A673 (cell line): ENCODE data around the gene SMAD3.

Experiments used
- EZH2 ChIP-seq: fragments of 200-600 bp; sonication (generic); IDR thresholded peaks from 2 replicates; pipeline ENCODE4 v1.6.1; 2017; ENCODE audit warnings: borderline replicate concordance, low read depth, mild to moderate bottlenecking, mixed read lengths, antibody characterized with exemption, low read length; ENCODE audit not compliant: poor library complexity, severe bottlenecking
- TF ChIP-seq, protein P1 (sequence below): fragments of 300-800, 200-600 bp; sonication (generic); conservative IDR thresholded peaks from 2 replicates; pipeline ENCODE4 v1.5.1; 2017; ENCODE audit warnings: low read depth, mild to moderate bottlenecking, antibody characterized with exemption, low read length, moderate library complexity, mixed read lengths

DNA sequence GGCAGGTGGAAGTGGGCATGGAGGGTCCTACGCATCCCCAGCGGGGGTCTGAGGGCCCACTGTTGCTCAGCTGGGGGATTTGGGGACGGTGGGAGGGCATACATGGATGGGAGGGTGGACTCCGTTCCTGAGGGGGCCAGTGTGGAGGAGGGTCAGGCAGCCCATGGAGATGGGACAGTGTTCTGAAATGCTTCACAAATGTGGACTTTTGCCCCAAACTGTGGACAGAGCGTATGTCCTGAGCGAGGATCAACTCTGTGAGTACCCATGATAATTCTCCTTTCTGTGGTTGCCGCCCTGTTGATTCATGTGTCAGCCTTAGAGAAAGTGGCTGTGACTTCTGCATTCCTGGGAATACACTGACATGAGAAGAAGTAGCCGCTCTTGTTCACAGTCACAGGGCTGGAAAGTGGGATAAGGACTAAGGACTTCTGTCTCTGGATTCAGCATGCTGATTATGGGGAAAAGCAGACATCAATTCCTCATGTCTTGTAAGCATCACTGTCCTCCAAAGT, 33.4 kb downstream of the SMAD3 start:
- TF ChIP-seq, protein P1, sequence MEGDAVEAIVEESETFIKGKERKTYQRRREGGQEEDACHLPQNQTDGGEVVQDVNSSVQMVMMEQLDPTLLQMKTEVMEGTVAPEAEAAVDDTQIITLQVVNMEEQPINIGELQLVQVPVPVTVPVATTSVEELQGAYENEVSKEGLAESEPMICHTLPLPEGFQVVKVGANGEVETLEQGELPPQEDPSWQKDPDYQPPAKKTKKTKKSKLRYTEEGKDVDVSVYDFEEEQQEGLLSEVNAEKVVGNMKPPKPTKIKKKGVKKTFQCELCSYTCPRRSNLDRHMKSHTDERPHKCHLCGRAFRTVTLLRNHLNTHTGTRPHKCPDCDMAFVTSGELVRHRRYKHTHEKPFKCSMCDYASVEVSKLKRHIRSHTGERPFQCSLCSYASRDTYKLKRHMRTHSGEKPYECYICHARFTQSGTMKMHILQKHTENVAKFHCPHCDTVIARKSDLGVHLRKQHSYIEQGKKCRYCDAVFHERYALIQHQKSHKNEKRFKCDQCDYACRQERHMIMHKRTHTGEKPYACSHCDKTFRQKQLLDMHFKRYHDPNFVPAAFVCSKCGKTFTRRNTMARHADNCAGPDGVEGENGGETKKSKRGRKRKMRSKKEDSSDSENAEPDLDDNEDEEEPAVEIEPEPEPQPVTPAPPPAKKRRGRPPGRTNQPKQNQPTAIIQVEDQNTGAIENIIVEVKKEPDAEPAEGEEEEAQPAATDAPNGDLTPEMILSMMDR: no peak
- TF ChIP-seq EZH2: no peak
